A204.1 (cell line): Measurements from ENCODE around the gene HOOK2.

ENCODE experiments used
- FAIRE-seq: peaks from 2 replicates; lab custom pipeline; 2012; peaks lifted over from hg19 to GRCh38; lab: Jason Lieb, UNC

HOOK2 gene

DNA sequence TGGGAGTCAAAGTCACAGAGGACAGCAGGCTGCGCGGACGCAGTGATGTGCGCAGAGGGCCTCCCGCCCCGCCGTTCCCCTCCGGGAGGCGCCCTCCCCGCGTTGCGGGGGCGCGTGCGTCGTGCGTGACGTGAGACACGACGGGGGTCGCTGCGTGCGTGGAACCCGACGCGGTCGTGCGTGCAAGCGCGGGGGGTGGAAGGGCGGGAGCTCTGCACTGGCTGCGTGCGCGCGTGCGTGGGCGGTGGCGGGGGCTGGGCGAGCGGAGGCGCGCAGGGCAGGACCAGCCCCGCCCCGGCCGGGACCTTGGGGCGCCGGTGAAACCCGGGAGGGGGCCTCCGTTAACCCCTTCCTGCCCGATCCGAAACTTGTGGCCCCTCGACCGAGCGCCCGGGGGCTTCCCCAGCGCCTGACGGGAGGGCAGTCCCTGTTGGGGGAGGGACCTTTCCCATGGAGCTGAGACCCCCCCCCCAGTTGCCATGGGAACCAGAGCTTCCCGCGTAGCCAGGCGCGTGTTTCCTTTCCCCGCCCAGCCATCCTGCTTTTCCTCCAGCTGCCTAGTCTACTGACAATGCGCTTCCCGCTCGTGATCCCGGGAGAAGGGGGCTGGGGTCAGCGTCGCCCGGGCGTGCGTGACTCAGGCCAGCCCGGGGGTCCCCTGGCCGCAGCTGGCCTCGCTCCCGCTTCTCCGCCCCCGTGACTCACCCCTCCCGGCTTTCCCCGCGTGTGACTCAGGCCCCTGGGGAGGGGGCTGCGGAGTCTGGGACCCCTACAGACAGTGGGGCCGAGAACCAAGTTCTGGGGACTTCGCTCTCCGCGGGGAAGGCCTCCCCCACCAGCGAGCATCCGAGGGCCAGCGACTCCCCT is 7.3 kb upstream of the HOOK2 start:
- no peak for FAIRE-seq

DNA sequence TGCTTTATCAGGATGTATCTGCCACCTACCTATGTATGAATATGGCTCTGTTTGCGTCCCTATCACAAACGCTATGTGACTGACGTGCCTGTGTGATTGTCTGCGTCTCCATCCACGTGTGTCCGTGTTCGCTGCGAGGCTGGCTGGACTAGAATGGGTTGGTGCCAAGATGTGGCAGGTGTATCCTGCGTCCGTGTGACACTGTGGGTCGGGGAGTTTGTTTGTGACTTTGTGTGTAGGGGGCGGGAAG is 6.7 kb upstream of the HOOK2 start:
- FAIRE-seq, result no peak

DNA sequence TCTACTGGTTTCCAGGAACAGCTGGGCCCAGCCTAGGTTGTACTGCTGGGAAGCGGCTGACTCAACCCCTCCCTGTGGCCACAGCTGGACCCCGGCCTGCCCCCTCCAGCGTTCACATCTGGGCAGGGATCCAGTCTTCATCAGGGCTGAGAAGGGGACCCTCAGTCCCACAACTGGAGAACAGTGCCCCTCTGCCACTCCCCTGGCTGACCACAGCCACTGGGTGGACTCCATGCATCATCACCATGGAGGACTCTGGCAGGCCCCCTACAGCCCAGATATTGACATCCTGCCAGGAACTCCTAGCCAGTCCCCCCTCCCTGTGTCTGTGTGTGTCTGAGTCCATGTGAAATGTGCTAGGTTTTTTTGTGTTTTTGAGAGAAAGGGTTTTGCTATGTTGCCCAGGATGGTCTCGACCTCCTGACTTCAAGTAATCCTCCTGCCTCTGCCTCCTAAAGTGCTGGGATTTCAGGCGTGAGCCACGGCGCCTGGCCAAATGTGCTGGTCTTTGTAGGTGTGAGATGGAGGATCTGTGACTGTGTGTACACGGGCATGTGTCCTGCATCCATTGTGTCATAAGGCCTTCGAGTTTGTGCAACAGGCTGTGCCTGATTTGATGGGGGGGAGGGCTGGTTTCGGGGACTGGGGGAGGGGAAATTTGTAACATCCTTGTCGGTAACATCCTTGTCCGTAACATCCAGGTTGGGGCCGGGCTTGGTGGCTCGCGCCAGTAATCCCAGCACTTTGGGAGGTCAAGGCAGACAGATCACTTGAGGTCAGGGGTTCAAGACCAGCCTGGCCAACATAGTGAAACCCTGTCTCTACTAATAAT is 4.0 kb upstream of the HOOK2 start:
- no peak for FAIRE-seq

DNA sequence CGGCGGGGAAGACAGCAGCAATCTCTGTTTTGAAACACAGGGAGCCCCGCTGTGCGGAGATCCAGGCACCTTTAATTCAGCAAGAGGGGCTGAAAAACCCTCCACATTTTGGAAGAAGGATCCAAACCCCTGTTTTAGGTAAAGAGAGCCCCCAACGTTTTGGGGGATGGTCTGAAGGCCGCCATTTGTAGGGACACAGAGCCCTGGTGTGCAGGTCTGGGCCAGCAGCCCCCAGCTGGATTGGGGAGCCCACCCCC is 3.5 kb upstream of the HOOK2 start:
- FAIRE-seq, result no peak

DNA sequence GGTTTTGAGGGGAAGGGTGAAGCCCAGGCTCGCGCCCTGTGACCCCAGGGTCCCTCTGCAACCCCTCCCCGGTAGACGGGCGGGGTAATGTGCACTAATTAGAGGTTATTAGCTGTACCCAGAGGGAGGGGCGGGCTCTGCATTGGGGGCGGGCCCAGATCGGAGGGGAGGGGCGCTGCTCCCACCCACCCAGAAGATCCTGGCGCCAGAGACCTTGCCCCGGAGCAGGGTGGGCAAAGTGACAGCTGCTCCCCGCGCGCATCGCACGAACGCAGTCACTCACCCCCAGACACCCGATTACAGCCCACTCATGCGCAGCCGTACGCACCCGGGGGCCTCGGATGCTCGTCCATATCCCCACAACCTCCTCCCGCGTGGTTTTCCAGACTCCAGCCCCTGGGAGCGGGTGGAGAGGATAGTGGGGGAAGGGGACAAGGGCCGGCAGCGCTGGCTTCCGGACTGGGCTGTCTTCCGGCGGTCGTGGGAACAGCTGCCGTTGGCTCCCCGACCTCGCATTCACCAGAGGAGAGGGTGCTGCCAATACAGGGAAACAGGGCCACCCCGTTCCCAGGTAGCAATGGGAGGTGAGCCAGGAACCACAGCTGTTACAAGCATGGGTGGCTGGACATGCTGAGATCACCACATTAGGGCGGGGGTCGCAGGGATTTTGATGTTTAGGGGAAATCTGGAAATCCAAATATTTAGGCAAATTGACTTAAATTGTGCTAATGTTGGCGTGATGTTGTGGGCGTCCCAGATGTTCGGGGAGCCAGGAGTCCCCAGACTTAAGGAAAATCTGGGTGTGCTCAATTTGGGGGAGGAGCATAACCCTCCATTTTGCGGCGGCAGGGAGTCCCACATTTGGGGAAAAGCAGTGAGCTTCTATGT is 2.9 kb upstream of the HOOK2 start:
- no peak for FAIRE-seq

DNA sequence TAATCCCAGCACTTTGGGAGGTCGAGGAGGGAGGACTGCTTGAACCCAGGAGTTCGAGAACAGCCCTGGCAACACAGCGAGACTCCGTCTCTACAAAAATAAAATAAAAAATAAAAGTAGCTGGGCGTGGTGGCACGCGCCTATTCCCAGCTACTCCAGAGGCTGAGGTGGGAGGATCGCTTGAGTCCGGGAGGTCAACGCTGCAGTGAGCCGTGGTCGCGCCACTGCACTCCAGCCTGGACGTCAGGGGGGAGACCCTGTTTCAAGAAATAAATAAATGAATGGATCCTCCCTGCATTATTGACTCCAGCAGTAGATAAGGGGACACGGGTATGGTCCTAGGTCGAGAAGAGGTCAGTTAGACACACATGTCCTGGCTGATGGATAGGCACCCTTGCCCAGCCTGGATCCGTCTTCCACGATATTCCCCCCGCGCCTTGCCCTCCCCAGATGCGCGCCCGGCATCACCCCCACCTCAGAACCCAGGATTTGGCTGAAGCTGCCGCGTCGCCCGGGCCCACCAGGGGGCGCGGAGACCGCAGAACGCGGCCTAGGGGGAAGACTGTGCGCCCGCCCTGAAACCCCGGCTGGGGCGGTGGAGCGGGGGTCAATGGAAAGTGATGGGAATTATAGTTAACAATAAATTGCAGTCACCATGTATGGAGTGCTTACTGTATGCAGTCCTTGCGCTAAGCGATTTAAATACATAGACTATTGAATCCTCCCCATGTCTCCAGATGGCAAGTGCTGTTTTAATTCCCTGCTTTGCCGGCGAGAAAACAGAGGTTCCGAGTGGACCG is 2.1 kb upstream of the HOOK2 start:
- no peak for FAIRE-seq

DNA sequence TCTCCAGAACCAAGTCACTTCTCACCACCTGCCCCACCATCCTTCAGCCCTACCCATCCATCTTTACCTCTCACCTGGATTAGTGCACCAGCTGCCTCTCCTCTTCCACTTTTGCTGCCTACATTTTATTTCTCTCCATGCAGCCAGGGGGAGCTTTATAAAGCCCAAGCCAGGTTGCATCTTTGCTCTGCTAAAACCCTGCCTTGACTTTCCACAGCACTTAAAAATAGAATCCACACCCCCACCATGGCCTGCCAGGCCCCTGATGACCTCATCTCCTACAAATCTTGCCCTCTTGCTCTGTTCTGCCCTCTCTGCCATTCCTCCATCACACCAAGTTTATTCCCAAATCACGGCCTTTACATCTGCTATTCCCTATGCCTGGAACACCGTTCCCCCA is 1.8 kb downstream of the HOOK2 start:
- no peak for FAIRE-seq

DNA sequence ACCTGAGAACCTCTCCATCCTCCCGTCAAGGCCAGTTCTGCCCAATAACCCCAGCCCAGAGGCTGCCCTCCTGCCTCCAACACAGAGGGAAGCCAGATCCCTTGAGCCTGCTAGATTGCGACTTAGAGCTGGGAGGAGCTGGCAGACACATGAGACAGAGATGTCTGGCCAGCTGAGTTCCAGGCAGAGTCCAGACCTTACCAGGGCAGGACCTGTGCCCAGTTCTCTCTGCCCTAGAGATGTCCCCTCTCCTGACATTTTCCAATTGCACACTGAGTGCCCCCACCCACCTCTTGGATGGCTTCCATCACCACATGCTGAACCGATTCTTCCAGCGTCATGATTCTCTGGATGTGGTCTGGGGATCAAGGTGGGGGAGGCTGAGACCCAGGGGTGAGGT is 3.0 kb downstream of the HOOK2 start:
- no peak for FAIRE-seq

DNA sequence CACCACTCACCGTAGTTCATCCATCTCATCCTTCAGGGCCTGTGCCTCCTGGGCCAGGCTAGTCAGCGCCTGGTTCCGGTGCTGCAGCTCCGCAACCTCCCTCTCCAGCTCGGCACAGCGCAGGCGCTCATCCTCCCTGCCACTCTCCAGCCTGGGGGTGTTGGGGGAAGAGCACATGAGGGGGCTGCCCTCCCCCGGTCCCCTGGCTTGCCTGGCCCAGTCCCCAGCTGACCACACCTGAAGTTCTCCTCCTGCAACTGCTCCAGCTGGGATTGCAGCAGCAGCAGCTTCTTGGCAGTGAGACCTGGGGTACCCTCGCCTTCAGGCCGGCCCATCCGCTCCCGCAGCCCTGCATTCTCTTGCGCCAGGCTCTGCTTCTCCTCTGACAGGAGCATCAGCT is 4.4 kb downstream of the HOOK2 start:
- FAIRE-seq, result no peak

DNA sequence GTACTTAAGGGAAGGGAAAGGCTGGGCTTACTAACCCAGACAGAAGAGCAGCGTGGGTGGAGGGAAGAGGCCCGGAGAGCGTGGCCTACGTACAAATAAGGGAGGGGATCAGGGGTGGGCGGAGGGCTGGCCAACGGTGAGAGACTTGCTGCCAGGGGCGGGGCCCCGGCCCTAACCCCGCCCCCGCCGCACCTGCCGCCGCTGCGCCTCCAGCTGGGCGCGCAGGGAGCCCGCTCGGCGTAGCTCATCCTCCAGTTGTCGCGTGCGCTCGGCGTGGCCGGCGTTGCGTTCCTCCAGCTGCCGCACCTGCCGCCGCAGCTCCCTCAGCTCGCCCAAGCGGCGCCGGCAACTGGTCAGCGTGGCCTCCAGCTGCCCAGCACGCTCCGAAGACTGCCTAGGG is 5.7 kb downstream of the HOOK2 start:
- no peak for FAIRE-seq

DNA sequence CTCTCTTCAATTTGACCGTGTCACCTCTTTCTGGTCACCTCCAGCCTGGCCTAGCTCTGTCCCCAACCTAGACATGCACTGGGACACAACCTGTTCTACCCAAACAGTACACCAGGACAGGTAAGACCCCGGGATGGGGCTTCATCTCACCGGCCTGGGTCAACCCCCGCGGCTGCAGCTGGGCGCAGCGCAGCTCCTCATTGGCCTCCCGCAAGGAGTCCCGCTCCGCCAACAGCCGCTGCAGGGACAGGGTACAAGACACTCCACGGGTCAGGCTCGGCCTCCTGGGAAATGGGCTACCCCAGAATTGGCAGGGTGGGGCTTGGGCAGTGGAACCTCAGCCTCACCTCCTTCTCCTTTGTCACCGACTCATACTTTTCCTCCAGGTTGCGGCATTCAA is 7.7 kb downstream of the HOOK2 start:
- FAIRE-seq, result no peak

DNA sequence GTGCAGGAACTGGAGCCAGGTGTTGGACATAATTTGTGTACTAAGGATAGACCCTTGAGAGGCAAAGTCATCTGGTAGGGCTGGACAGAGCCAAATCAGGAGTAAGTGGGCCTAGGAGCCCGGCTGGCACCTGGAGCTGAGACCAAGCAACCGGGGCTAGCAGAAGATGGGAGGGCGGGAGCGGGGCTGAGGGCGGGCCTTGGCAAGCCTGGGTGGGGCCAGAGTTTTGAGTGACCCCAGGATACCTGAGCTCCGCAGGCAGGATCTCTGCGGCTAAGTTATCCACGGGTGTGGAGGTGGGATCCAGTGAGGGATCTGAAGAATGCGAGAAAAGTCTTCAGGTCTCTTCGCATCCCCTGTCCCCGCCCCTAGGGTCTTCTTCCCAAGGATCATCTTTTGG is 8.2 kb downstream of the HOOK2 start:
- FAIRE-seq, result no peak

DNA sequence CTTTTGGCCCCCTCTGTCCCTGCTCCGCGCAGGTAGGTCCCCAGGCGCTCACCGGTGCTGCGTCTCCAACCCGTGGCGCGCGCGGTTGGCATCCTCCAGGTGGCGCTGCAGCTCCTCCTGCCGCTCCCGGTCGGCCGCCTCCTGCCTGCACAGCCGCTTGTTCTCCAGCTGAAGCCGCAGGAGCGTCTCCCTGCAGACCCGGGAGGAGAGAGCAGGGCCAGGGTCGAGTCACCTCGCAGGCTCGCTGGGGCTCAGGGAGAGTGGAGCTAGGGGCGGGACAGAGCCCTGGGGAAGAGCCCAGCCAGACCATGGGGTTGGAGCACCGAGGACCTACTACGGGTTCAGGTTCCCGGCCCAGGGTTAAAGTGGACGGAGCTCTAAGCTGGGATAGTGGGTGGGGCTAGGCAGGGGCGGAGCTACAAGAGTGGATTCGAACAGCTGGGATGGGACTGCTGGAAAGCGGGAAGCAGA is 9.3 kb downstream of the HOOK2 start:
- no peak for FAIRE-seq

DNA sequence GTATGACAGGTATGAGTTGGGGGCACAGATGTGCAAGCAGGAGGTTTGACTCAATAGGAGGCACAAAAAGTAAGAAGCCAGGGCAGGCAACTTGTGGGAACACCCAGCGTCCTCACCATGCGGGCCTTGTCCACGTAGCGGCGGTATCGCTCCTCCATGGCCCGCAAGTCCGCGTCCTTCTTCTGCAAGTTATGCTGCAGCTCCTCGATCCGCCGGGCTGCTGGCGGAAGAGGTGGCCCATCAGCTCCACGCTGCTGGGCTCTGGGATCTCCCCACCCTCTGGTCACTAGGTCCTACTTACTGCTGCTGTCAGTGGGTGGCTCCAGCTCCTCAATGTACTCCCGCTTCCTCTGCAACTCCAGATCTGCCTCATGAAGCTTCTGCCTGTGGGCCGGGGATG is 10.7 kb downstream of the HOOK2 start:
- no peak for FAIRE-seq

DNA sequence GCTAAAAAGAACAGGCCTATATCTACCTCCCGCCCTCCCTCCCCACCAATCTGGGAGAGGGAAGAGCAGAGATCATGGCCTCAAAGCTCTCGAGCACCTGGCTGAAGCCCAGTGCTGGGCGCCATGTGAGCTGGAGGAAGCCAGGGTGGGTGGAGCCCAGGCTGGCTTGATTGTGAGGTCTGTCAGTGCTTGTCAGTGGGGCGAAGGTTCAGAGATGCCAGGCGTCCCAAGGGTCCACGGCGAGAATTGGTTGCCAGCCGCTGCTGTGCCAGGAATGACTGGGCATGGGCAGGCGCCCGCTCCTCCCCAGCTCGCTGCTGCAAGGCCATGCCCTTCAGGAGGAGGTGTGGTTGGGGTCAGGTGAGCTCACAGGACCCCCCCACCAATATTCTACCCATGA is 12.3 kb downstream of the HOOK2 start:
- FAIRE-seq, result no peak

DNA sequence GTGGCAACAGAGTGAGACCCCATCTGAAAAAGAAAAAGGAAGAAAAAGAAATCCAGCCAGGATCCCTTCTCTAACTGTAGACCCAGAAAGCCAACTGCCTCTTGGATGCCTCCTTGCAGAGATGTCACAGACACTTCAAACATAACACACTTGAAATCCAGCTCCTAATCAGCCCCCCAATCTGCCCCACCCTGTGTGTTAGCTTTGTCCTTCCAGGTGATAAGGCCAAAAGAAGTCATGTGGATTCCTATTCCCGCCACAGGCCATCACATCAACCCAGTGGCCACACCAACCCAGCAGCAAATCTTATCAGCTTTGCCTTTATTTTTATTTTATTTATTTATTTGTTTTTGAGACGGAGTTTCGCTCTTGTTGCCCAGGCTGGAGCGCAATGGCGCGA is 15.7 kb downstream of the HOOK2 start:
- no peak for FAIRE-seq

DNA sequence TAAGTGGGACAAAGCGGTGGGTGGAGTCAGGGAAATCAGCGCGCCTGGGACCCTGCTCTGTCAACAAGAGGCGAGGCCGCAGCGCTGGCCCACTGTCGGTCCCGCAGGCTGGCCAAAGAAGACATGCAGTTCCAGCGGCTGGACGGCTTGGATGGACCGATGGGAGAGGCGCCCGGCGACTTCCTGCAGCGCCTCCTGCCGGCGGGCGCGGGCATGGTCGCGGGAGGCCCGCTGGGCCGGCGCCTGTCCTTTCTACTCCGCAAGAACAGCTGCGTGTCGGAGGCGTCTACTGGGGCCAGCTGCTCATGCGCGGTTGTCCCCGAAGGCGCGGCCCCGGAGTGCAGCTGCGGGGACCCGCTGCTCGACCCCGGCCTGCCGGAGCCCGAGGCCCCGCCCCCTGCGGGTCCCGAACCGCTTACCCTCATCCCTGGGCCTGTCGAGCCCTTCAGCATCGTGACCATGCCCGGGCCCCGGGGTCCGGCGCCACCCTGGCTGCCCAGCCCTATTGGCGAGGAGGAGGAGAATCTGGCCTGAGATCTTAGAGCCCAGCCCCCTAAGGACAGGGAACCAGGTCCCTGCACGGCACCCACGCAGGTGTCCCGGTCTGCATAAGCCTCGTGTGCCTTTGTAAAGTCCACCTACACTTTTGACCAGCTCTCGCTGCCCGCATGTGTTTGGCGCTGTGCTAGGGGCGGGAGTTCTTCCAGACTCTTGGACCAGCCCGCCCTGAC is 17.6 kb downstream of the HOOK2 start:
- no peak for FAIRE-seq

DNA sequence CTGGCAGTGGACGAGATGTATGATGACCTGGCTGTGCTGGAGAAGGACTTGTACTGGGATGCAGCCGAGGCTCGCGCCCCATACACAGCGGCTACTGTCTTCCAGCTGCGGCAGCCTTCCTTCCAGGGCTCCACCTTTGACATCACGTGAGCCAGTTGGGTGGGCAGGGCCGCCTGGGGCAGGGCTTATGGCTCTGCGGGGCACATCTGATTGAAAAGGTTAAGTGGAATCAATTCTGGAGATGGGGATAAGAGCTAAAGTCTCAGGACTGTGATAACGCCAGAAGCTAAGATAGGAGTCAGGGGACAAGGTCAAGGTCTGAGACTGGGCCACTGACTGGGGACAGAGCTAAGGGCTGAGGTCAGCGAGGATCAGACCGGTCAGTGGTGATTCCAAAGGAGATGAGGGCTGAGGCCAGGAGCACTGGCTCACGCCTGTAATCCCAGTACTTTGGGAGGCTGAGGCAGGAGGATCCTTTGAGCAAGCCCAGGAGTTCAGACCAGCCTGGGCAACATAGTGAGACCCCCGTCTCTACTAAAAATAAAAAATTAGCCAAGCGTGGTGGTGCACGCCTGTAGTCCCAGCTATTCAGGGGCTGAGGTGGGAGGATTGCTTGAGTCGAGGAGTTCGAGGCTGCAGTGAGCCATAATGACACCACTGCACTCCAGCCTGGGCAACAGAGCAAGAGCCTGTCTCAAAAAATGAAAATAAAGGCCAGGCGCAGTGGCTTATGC is 19.0 kb downstream of the HOOK2 start:
- FAIRE-seq, result no peak

DNA sequence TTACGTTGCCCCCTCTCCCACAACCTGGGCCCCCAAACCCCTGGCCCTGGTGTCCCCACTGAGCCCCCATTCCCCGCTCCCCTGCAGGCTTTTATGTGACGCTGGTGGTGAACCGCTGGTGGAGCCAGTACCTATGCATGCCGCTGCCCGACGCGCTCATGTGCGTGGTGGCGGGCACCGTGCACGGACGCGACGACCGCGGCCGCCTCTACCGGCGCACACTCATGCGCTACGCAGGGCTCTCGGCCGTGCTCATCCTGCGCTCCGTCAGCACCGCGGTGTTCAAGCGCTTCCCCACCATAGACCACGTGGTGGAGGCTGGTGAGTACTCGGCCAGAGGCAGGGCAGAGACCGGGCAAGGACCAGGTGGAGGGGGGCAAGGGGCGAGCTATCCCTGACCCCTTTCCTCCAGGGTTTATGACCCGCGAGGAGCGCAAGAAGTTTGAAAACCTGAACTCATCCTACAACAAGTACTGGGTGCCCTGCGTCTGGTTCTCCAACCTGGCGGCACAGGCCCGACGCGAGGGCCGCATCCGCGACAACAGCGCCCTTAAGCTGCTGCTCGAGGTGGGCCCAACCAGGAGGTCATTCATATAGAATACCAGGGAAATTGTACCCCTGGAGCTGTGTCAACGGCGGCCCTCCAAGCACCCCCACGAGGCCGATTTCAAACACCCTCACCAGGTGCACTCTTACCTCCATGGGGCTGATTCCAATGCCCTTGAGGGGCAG is 20.7 kb downstream of the HOOK2 start:
- FAIRE-seq, result no peak
